T-helper 1 cell treated with Interleukin-12 subunit alpha and Interleukin-12 subunit beta and Interleukin-4 antibody, amounts not matched to agents 30 ng/mL and 1 ng/mL, for 36 hours (primary cell): ENCODE results near the gene LIME1. TPM values are rescaled to one million over a fixed set of nuclear protein-coding genes. Genes with fewer than 3 reads are reported as not detected.

ENCODE experiments used
- total RNA-seq: library from RNA; stranded (reverse); gene quantifications from 2 replicates; pipeline ENCODE4 v1.2.3, GENCODE V29; 2022

LIME1 gene
- total RNA-seq, 1 donor from 2014 or later, result 73.8 TPM

Other genes starting within 250 kb of the LIME1 start
- gene EEF1A2, start 237.6 kb upstream of the LIME1 start, total RNA-seq, result 1.2 and 1.6 TPM in 2 replicates
- gene PPDPF, start 215.9 kb upstream of the LIME1 start, total RNA-seq, result 137 and 141 TPM in 2 replicates
- gene PTK6, start 199.3 kb upstream of the LIME1 start, total RNA-seq, result 1.2 TPM in 2 replicates
- not detected in 2 replicates for gene SRMS, start 188.9 kb upstream of the LIME1 start, total RNA-seq
- 0.27 and 0.49 TPM in 2 replicates for gene FNDC11, start 182.5 kb upstream of the LIME1 start, total RNA-seq
- 118 and 120 TPM in 2 replicates for gene HELZ2, start 162.4 kb upstream of the LIME1 start, total RNA-seq
- gene GMEB2, start 109.6 kb upstream of the LIME1 start, total RNA-seq, result 15.5 and 16.8 TPM in 2 replicates
- 14.3 and 15.5 TPM in 2 replicates for gene STMN3, start 83.2 kb upstream of the LIME1 start, total RNA-seq
- gene RTEL1, start 78.4 kb upstream of the LIME1 start, total RNA-seq, result 43.1 and 47.5 TPM in 2 replicates
- not detected in 2 replicates for gene TNFRSF6B, start 40.0 kb upstream of the LIME1 start, total RNA-seq
- 67.0 and 74.5 TPM in 2 replicates for gene ARFRP1, start 28.7 kb upstream of the LIME1 start, total RNA-seq
- 46.5 and 50.4 TPM in 2 replicates for gene ZGPAT, start 28.6 kb upstream of the LIME1 start, total RNA-seq
- gene SLC2A4RG, start 3.1 kb downstream of the LIME1 start, total RNA-seq, result 66.1 and 70.4 TPM in 2 replicates
- gene ZBTB46, start 94.6 kb downstream of the LIME1 start, total RNA-seq, result 0.54 and 0.61 TPM in 2 replicates
- gene ABHD16B, start 124.8 kb downstream of the LIME1 start, total RNA-seq, result not detected in 2 replicates
- 53.8 and 53.9 TPM in 2 replicates for gene TPD52L2, start 128.6 kb downstream of the LIME1 start, total RNA-seq
- gene DNAJC5, start 158.5 kb downstream of the LIME1 start, total RNA-seq, result 58.3 and 58.4 TPM in 2 replicates
- 43.0 and 45.5 TPM in 2 replicates for gene UCKL1, start 219.8 kb downstream of the LIME1 start, total RNA-seq
- 29.0 and 29.5 TPM in 2 replicates for gene ZNF512B, start 233.3 kb downstream of the LIME1 start, total RNA-seq
- 44.0 and 45.4 TPM in 2 replicates for gene SAMD10, start 243.0 kb downstream of the LIME1 start, total RNA-seq
- 85.2 and 85.6 TPM in 2 replicates for gene PRPF6, start 244.5 kb downstream of the LIME1 start, total RNA-seq